ENCODE results near the gene MEIS2.

MEIS2 gene

DNA sequence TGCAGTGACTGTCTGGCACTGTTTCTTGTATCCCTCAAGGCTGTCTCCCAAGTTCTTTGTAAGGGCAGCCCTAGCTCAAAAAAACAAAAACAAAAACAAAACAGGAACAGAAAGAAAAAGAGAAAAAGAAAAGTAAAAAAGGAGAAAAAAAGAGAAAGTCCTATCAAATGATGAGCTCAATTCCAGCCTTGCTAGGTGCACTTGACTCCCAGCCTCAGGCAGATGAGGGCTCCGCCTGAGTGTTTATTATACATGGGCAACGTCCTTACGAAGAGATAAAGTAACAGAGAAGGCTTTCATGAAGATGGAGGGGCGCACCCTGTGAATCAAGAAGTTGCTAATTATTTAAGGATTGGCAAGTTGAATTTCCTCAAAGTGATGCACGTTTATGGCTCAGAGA is 175.3 kb downstream of the MEIS2 start:
- DNase-seq: no peak

DNA sequence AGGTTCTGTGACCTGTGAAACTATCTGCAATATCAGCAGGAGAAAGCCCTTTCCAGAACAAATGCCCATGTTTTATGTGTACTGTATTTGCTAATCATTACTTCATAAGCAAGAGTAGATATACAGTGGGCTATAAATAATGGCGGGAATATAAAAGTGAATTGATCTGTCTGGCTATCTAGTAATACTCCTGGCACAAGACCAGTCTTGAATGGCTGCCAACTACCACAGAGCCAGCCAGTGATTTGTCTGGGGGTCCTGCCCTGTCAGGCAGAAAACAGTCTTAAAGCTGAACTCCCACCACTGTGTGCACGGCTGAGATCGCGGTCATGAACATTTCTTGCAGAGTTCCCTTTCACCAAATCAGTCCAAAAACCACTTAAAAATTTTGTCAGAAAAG is 176.3 kb downstream of the MEIS2 start:
- no peak for DNase-seq

GRCh38 chr15:36921484-36922091 is 178.8 kb downstream of the MEIS2 start:
- no peak for DNase-seq

DNA sequence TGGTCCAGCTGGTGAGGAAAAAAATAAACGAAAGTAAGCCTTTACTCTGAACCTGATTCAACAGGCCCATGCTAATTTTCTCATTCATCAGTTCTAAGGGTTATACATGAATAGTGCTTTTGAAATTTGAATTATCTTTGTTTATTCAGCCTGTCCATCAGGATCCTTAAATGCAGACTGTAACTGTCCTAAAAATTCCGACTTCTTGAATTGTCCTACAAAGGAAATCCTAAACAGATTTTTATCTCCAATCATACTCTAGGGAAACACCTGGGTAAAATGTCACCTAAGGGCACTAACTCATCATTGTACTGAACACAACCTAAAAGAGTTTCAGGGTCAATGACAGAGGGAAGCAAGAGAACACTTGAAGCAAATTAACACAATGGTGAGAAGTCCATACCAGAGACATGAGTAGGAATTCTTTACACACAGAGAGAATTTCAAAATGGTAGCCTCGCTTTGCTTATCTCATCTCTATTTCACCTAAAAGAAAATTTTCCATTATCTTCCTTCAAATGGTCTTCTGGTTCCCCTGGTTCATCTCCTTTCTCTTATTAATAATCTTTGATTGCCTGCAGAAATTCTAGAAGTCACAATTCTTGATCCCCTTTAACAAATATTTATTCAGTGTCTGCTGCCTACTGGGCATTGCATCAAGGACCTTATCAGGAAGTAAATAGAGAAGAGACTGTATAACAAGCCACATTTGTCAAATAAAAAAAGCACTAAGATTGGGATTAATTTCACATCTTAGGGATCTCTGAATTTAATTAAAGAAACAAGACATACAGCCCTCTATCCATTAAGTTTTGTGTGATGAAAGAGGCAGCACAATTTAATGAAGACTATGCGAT is 182.7 kb downstream of the MEIS2 start:
- no peak for DNase-seq

GRCh38 chr15:36914960-36915808 is 185.2 kb downstream of the MEIS2 start:
- DNase-seq: no peak

GRCh38 chr15:36914466-36914865 is 185.9 kb downstream of the MEIS2 start:
- no peak for DNase-seq

DNA sequence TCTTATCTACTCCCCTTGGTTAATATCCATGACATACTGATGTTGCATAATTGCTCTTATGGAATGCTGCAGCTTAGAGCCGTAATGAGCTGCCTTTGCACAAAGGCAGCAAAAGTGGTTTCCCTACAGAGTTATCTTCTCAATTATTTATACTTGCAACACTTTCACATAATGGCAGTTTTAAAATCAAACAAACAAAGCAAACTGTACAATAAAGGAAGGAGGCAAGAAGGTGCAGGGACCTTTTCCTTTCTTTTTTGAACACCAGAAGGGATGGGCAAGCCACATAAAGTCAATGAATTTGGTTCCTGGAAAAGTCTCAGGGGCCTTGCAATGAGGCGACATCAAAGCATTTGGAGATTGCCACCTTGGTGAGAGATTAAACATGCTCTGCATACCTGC is 188.0 kb downstream of the MEIS2 start:
- DNase-seq: no peak

GRCh38 chr15:36911322-36911944 is 188.9 kb downstream of the MEIS2 start:
- DNase-seq: no peak

- no peak for DNase-seq
Observed at GRCh38 chr15:36908991-36909390, 191.4 kb downstream of the MEIS2 start.

DNA sequence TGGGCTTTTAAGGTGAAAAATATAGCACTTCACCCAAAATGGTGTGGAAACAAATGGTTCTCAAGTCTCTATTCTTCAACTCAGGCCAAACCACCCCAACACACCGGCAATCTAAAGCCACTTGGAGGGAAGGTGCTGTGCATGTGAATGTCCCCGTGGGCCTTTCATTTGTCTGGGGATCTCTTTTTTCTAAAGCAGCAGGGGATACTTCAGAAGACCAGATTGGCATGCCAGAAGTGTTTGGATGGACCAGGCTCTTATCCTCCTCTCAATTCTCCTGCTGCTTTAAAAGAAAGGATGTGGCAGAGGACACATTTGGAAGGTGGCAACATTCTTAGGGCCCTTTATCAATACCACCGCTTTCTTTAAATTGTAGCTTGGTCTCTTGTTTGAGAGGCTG is 193.1 kb downstream of the MEIS2 start:
- no peak for DNase-seq

- DNase-seq: no peak
Observed at GRCh38 chr15:36905908-36906307, 194.4 kb downstream of the MEIS2 start.

- no peak for DNase-seq
Observed at GRCh38 chr15:36904715-36905114, 195.6 kb downstream of the MEIS2 start.

GRCh38 chr15:36903922-36904556 is 196.3 kb downstream of the MEIS2 start:
- no peak for DNase-seq

- no peak for DNase-seq
Observed at GRCh38 chr15:36903195-36903594, 197.2 kb downstream of the MEIS2 start.

- DNase-seq: no peak
Observed at GRCh38 chr15:36901012-36901411, 199.3 kb downstream of the MEIS2 start.

- DNase-seq: no peak
Observed at GRCh38 chr15:36899696-36900095, 200.7 kb downstream of the MEIS2 start.

- no peak for DNase-seq
Observed at GRCh38 chr15:36898536-36899126, 201.7 kb downstream of the MEIS2 start.

- no peak for DNase-seq
Observed at GRCh38 chr15:36897834-36898233, 202.5 kb downstream of the MEIS2 start.

- no peak for DNase-seq
Observed at GRCh38 chr15:36896949-36897348, 203.4 kb downstream of the MEIS2 start.

DNA sequence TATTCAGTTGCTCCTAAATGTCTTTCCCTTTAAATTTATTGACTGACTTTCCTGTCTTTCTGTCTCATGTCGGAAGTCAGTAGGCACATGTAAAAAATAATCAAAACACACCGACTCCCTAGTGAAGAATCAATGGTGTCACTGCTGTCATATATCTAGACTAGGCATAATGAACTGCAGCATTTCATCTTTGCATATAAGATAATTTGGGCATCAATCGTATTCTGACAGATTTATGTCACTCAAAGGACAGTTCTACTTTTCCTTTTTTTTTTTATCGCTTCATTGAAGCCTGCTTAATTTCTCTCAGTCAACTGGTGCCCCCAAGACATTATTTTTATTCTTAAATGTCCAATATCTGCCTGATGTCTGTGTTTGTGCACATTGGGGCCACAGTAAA is 206.3 kb downstream of the MEIS2 start:
- no peak for DNase-seq

- no peak for DNase-seq
Observed at GRCh38 chr15:36893276-36893675, 207.1 kb downstream of the MEIS2 start.
